Activated CD4-positive, alpha-beta T cell treated with anti-CD3 and anti-CD28 coated beads for 24 hours (primary cell): Measurements from ENCODE around the gene USP4.
"Not testable (repeated sequence)": the region's sequence is repeated elsewhere in the genome, so short reads cannot be mapped to it uniquely, and the experiment has no call there.

Source experiments
- DNase-seq, 2 donors: peaks; one replicate each; pipeline ENCODE4 v3.0.0-alpha.2; 2020; ENCODE audit warnings: low read depth in 2 of 2

The USP4 gene

DNA sequence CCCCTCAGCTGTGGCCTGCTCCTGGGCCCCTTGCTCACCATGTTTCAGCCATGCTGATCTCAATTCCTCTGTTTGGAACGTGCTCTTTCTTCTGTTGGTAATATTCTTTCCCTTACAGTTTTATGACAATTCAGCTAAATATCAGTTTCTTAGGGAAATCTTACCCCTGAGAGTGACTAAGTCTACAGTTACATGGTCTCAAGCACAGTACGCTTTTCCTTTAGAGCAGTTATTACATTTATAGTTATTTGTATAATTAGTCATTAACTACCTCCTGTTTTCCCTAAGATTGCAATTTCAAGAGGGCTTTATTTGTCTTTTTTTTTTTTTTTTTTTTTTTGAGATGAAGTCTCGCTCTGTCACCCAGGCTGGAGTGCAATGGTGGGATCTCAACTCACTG lies 86.3 kb downstream of the USP4 start:
- no peak for DNase-seq

DNA sequence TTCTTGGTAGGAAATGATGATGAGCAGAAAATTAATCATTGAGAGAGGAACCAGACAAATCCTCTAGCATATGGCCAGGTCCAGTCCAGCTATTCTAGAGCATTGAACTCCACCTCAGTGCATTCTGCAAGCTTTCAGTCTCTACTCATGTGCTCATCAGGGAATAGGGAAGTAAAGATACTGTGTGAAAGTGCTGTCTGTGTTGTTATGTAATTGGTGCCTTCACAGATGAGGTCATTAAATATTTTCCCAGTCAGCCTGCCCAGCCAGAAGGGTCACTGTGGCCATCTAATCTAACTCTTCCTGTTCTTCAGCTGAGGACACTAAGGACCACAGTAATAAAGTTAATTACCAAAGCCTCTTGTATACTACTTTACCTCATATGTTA lies 91.0 kb downstream of the USP4 start:
- no peak for DNase-seq

DNA sequence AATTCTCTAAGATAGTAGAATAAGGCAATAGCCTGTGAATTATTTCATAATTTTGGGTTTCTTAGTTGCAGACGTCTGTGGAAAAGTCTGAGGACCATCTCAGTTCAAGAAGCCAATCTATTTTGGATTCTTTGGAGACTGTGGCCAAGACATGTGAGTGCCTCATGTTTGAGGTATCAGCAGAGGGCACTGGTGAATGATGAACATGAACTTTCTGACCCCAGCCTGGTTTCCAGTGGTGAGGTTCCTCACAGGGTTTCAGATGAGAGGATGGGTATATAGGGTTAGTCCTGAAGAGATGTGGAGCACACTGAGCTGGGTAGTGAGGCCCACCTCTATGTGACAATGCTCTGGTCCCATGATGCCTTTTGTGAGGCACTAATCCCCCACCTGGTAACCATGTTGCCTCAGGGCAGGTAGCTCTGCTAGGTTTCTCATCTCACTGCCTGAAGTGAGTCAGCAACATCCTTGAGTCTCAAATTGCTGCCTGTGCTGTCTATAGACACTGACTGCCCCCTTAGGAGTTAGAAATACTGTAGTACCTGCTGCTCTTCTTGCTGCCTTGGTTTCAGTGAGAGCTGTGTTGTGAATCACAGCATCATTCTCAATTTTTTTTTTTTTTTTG lies 95.2 kb downstream of the USP4 start:
- DNase-seq = no peak

DNA sequence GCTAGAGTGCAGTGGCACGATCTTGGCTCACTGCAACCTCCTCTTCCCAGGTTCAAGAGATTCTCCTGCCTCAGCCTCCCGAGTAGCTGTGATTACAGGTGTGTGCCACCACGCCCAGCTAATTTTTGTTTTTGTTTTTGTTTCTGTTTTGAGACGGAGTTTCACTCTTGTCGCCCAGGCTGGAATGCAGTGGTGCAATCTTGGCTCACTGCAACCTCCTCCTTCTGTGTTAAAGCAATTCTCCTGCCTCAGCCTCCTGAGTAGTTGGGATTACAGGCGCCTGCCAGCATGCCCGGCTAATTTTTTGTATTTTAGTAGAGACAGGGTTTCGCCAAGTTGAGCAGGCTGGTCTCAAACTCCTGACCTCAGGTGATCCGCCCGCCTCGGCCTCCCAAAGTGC lies 99.8 kb downstream of the USP4 start:
- not testable (repeated sequence) for DNase-seq

DNA sequence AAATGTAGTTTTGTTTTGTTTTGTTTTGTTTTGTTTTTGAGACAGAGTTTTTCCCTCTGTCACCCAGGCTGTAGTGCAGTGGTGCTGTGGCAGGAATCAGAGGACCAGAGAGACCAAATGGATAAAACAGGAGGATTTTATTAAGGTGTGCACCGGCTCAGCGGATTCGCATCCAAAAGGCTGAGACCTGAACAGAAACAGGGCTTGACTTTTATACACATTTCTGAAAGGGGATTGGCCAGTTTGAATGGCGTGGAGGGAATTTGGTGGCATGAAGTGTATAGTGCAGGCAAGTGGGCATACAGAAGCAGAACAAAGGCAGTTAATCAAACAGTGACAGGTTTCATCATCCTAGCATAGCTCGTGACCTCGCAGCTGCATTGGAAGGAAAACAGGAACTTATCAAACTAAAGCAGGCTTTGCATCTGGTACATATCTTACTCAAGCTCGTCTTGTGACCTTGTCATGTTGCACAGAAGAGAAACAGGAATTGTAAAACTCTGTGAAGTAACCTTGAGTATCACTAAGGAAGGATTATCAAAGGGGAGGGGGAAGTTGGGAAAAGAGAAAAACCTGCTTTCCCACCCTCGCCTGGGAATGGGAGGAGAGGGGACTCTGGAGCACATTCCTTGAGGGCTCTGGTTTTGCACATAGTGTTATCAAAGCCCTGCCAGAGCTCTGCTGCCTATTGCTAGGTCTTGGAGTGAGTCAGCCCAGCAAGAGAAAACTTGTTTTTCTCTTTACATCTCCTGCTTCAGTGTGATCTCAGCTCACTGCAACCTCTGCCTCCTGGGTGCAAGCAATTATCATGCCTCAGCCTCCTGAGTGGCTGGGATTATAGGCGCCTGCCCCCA lies 101.4 kb downstream of the USP4 start:
- DNase-seq = no peak

DNA sequence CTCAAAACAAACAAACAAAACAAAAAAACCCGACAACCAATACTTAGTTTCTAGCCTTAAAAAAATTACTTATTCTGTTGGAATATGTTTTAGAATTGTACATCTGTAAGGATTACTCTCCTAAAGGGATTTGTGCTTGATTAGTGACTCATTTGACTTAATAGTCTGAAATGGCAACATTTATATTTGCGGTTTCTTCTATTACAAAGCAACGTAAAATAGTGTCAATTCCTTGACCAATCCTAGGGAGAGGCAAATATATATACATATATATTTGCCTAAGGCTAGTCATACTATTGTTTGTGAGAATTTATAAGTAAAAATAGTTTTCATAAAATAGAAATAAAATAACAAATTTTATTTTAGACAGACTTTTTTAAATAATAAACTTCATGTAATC lies 102.5 kb downstream of the USP4 start:
- DNase-seq = no peak

DNA sequence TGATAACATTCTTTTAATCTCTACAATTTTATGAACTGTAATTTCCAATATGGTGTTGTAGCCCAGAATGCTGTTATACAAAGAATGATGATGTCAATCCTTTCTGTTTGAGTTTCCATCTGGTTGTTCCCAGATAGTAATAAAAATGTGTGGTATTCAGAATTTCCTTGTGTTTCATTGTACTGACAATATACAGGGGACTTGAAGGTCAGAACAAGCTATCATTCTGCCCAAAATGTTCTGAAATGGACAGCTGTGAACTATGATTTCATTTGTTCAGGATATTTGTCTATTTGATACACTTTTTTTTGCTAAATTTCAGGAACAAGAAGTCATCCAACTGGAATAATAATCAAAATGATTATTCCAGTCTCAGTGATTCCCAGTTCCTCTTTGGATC lies 103.6 kb downstream of the USP4 start:
- no peak for DNase-seq

DNA sequence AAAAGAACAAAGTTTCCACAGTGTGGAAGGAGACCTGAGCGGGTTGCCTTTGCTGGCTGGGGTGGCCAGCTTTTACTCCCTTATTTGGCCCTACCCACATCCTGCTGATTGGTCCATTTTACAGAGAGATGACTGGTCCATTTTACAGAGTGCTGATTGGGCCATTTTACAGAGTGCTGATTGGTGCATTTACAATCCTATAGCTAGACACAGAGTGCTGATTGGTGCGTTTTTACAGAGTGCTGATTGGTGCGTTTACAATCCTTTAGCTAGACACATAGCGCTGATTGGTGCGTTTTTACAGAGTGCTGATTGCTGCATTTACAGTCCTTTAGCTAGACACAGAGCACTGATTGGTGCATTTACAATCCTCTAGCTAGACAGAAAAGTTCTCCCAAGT lies 111.0 kb downstream of the USP4 start:
- not testable (repeated sequence) for DNase-seq
